ENCODE data around the gene LMO7.

Gene LMO7

GRCh38 chr13:75895168-75895567, 259.0 kb downstream of the LMO7 start:
- DNase-seq (ENCODE audit: low read depth, low spot score): no peak

GRCh38 chr13:75896271-75896670, 260.1 kb downstream of the LMO7 start:
- no peak for DNase-seq (ENCODE audit: low read depth, low spot score)

DNA sequence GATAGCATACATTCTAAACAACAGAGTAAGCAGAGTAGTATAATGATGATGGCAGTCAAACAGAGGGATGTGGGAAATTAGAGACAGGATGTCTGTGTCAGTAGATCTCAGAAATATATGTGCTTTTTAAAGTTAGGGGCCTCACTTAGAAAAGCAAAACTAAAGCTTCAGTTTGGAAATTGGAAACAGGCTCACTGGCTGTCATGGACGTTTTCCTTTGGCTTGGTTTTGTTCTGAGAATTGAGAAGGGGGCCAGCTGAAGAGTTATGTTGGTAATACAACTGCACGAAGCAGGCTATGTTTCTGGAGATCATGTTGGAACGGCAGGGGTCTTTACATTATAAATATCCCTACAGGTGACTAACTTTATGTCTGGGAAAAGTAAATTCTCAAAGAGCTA, 261.3 kb downstream of the LMO7 start:
- DNase-seq (ENCODE audit: low read depth, low spot score): no peak

DNA sequence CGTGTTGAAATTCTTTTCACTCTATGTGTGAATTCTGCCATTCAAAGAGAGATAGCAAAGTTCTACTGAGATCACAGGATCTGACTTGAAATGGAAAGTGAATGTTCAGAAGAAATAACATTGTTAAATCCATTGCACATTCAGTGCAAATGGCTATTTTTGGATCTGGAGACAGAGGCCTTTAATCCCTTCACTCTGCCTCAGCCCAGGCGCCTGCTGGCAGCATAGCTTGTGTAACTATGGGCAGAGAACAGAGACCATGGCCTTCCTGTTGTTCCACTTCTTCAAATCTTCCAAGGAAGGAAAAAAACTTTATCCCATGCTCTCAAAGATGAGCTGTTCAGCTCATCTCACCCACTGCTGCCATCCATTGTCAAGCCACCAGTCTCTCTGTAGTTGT, 265.4 kb downstream of the LMO7 start:
- DNase-seq (ENCODE audit: low read depth, low spot score): no peak

DNA sequence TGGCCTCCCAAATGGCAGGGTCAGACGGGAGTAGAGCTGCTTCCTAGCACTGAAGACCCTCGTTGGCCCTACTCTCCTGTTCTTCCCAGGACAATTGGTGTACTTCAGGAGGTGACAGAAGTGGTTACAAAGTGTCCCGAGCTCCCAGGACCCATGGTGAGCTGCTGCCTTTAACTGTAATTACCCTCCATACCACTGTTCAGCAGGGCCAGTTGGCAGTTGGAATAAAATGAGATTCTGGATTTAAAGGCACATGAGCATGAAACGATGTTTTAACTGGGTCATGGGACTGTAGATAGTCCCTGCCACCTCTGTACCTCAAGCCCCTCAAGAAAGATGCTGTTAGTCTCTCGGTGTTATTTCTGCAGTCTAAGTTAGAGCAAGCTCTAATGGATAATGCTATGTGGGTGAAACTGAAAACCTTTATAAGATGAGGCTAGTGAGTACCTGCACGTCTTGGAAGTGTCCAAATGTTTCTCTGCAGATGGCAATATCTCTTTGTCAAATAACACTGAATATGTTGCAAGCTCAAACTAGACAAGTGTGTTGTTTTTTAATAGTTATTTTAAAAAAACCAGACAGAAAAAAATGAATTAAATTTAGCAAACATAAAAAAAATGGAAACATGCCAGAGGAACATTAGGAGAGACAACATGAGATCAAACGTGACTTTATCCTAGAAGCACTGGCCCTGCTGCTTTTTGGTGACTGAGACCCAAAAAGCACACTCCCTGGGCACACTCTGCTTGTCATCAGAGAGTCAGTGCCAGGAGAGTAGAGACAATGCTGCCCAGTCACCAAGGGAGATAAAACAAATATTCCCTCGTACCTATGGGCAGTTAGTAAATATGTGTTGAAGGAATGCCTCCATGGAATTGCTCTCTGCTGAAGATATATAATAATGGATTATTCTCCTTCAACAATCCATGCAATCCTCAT, 266.3 kb downstream of the LMO7 start:
- no peak for DNase-seq (ENCODE audit: low read depth, low spot score)

DNA sequence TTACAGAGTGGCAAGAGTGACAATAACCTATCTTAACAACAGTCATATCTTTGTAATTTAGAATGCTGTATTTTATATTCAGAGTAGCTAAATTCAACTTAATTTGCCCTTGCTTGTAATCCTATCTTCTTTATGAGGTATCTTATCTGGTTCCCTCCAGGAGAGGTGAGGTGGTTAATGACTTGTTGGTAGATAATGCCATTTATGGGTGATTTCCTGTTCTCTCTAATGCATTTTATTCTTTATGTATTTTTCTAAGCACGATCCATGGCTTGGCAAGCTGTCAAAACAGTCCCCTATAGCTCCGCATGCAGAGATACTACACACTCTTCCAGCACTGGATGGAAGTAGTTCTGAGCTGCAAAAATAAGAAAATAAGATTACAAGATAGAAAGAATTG, 267.9 kb downstream of the LMO7 start:
- DNase-seq (ENCODE audit: low read depth, low spot score): no peak

- no peak for DNase-seq (ENCODE audit: low read depth, low spot score)
These were observed 270.2 kb downstream of the LMO7 start for GRCh38 chr13:75906315-75906714.

DNA sequence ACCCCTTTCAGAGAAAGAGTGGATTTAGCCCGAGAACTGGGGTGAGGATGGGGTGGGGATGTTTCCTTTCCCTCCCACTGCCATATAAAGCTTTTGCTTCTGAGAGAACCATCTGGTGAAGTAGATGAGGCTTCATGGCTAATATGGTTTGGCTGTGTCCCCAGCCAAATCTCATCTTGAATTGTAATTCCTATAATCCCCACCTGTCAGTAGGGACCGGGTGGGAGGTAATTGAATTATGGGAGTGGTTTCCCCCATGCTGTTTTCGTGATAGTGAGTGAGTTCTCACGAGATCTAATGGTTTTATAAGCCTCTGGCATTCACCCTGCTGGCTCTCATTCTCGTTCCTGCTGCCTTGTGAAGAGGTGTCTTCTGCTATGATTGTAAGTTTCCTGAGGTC, 270.9 kb downstream of the LMO7 start:
- DNase-seq (ENCODE audit: low read depth, low spot score): no peak

- no peak for DNase-seq (ENCODE audit: low read depth, low spot score)
These were observed 272.0 kb downstream of the LMO7 start for GRCh38 chr13:75908141-75908540.

Measured in brain pericyte (primary cell).